Loucy (cell line): ENCODE data around the gene TOM1L1.

Experiments
- H2AFZ ChIP-seq: fragments of 200-600 bp; sonication (generic); 2 replicates; pipeline ENCODE4 v1.6.0; 2016; ENCODE audit warnings: antibody characterized with exemption, mild to moderate bottlenecking, low read length, moderate library complexity
- H3F3A ChIP-seq: fragments of 200-600 bp; 2 replicates; pipeline ENCODE4 v1.6.0; 2016; ENCODE audit warnings: antibody characterized with exemption, low read depth, mild to moderate bottlenecking
- H3K27me3 ChIP-seq: fragments of 200-600 bp; sonication (generic); 2 replicates; pipeline ENCODE4 v1.6.1; 2014; ENCODE audit warnings: low read length, mild to moderate bottlenecking; ENCODE audit not compliant: insufficient read depth, poor library complexity, severe bottlenecking
- H3K36me3 ChIP-seq: fragments of 200-600 bp; sonication (generic); 2 replicates; pipeline ENCODE4 v1.6.1; 2016; ENCODE audit warnings: low read length; ENCODE audit not compliant: insufficient read depth
- H3K4me1 ChIP-seq: fragments of 200-600 bp; sonication (generic); 2 replicates; pipeline ENCODE4 v1.5.1; 2014; ENCODE audit warnings: low read length, mild to moderate bottlenecking; ENCODE audit not compliant: insufficient read depth, poor library complexity, severe bottlenecking
- H3K4me2 ChIP-seq: fragments of 200-600 bp; sonication (generic); 2 replicates; pipeline ENCODE4 v1.6.0; 2014; ENCODE audit warnings: antibody characterized with exemption, low read length, low read depth, mild to moderate bottlenecking; ENCODE audit not compliant: poor library complexity, severe bottlenecking
- H3K4me3 ChIP-seq: fragments of 200-600 bp; sonication (generic); 2 replicates; pipeline ENCODE4 v1.5.1; 2014; ENCODE audit warnings: low read length, mild to moderate bottlenecking, mixed read lengths; ENCODE audit not compliant: poor library complexity, severe bottlenecking
- H3K79me2 ChIP-seq: fragments of 200-600 bp; sonication (generic); 2 replicates; pipeline ENCODE4 v1.6.1; 2014; ENCODE audit warnings: low read length; ENCODE audit not compliant: insufficient read depth
- H3K9ac ChIP-seq: fragments of 200-600 bp; sonication (generic); 2 replicates; pipeline ENCODE4 v1.6.0; 2014; ENCODE audit warnings: mild to moderate bottlenecking, low read depth, low read length, moderate library complexity; ENCODE audit not compliant: poor library complexity, severe bottlenecking
- H3K9me2 ChIP-seq: fragments of 200-600 bp; sonication (generic); replicated peaks from 2 replicates; pipeline ENCODE4 v1.6.1; 2016; ENCODE audit warnings: low read depth, low read length, mixed read lengths
- H3K9me3 ChIP-seq: fragments of 200-600 bp; sonication (generic); 2 replicates; pipeline ENCODE4 v1.6.1; 2014; ENCODE audit warnings: mild to moderate bottlenecking, antibody characterized with exemption, low read length, low read depth; ENCODE audit not compliant: insufficient read depth
- H4K20me1 ChIP-seq: fragments of 200-600 bp; sonication (generic); 2 replicates; pipeline ENCODE4 v1.6.0; 2014; ENCODE audit warnings: antibody characterized with exemption, low read length, mild to moderate bottlenecking; ENCODE audit not compliant: insufficient read depth, poor library complexity, severe bottlenecking
- EZH2phosphoT487 ChIP-seq: fragments of 200-600 bp; IDR thresholded peaks from 2 replicates; pipeline ENCODE4 v1.6.1; 2018; ENCODE audit warnings: antibody characterized with exemption, mild to moderate bottlenecking, moderate library complexity, borderline replicate concordance
- TF ChIP-seq, protein P1 (sequence below): fragments of 200-600 bp; sonication (generic); conservative IDR thresholded peaks from 2 replicates; pipeline ENCODE4 v1.5.1; 2014; ENCODE audit warnings: mild to moderate bottlenecking, antibody characterized with exemption, low read length

TOM1L1 gene

GRCh38 chr17:54996441-54996840 is 95.8 kb downstream of the TOM1L1 start:
- no peak overlapping the region for H3K4me3 ChIP-seq
- H3K4me2 ChIP-seq = no peak overlapping the region
- no peaks in the 10 kb centered on the region for H3K9me3 ChIP-seq
- H3K4me1 ChIP-seq = no peaks in the 10 kb centered on the region
- H3K36me3 ChIP-seq = no peaks in the 10 kb centered on the region
- H3K9ac ChIP-seq = no peak overlapping the region
- no peaks in the 10 kb centered on the region for H3K9me2 ChIP-seq
- no peaks in the 10 kb centered on the region for H4K20me1 ChIP-seq
- TF ChIP-seq, protein P1, sequence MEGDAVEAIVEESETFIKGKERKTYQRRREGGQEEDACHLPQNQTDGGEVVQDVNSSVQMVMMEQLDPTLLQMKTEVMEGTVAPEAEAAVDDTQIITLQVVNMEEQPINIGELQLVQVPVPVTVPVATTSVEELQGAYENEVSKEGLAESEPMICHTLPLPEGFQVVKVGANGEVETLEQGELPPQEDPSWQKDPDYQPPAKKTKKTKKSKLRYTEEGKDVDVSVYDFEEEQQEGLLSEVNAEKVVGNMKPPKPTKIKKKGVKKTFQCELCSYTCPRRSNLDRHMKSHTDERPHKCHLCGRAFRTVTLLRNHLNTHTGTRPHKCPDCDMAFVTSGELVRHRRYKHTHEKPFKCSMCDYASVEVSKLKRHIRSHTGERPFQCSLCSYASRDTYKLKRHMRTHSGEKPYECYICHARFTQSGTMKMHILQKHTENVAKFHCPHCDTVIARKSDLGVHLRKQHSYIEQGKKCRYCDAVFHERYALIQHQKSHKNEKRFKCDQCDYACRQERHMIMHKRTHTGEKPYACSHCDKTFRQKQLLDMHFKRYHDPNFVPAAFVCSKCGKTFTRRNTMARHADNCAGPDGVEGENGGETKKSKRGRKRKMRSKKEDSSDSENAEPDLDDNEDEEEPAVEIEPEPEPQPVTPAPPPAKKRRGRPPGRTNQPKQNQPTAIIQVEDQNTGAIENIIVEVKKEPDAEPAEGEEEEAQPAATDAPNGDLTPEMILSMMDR = no peak
- no peak for TF ChIP-seq EZH2phosphoT487
- no peak overlapping the region for H2AFZ ChIP-seq
- H3K79me2 ChIP-seq = no peaks in the 10 kb centered on the region
- H3F3A ChIP-seq = no peaks in the 10 kb centered on the region
- no peaks in the 10 kb centered on the region for H3K27me3 ChIP-seq

DNA sequence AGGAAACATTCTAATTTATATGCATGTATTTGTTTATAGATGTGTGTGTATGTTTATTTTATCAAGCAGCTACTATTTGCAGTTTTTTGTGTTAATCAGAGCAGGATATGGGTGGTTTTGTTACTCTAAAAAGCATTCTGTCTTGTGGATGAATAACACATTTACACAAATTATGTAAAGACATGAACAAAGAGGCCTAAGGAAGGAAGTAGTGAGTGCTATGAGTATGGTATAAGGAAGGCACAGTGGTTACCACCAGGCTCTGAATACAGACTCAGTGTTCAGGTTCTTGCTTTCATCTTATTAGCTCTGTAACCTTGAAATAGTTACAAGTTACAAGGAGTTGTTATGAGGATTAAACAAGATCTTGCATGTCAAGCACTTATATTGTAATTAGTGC is 101.8 kb downstream of the TOM1L1 start:
- H3K27me3 ChIP-seq = no peaks in the 10 kb centered on the region
- H3K79me2 ChIP-seq = no peaks in the 10 kb centered on the region
- no peaks in the 10 kb centered on the region for H3F3A ChIP-seq
- no peak overlapping the region for H3K4me2 ChIP-seq
- peaks cover 7% of the 10 kb centered on the region for H3K4me1 ChIP-seq
- no peak overlapping the region for H3K4me3 ChIP-seq
- TF ChIP-seq EZH2phosphoT487 = no peak
- TF ChIP-seq, protein P1 = no peak
- H3K36me3 ChIP-seq = no peaks in the 10 kb centered on the region
- H3K9me3 ChIP-seq = no peaks in the 10 kb centered on the region
- no peaks in the 10 kb centered on the region for H3K9me2 ChIP-seq
- H2AFZ ChIP-seq = no peak overlapping the region
- H3K9ac ChIP-seq = no peak overlapping the region
- no peaks in the 10 kb centered on the region for H4K20me1 ChIP-seq

GRCh38 chr17:55004484-55004883 is 103.8 kb downstream of the TOM1L1 start:
- TF ChIP-seq, protein P1 = no peak
- TF ChIP-seq EZH2phosphoT487 = no peak
- H3K9me2 ChIP-seq = no peaks in the 10 kb centered on the region
- no peaks in the 10 kb centered on the region for H3K27me3 ChIP-seq
- H3K4me1 ChIP-seq = peaks cover 7% of the 10 kb centered on the region
- H3K9me3 ChIP-seq = no peaks in the 10 kb centered on the region
- H3K4me2 ChIP-seq = no peak overlapping the region
- no peaks in the 10 kb centered on the region; the same call in 1 of the 2 replicates for H3K36me3 ChIP-seq
- H3K9ac ChIP-seq = no peak overlapping the region
- H4K20me1 ChIP-seq = no peaks in the 10 kb centered on the region
- H3K4me3 ChIP-seq = no peak overlapping the region
- H2AFZ ChIP-seq = no peak overlapping the region
- H3F3A ChIP-seq = no peaks in the 10 kb centered on the region
- H3K79me2 ChIP-seq = no peaks in the 10 kb centered on the region
